DMS 273 (cell line): ENCODE measurements around the gene RARRES2.
"Not testable (repeated sequence)": the region's sequence is repeated elsewhere in the genome, so short reads cannot be mapped to it uniquely, and the experiment has no call there.

ENCODE experiments used
- DNase-seq: peaks from one replicate; lab custom pipeline; 2025; ENCODE audit not compliant: unreplicated experiment; lab: John Stamatoyannopoulos, UW

The RARRES2 gene

GRCh38 chr7:150341263-150342120 lies at the start of gene RARRES2:
RARRES2 (minus strand) TSS chr7:150341629; CDS start chr7:150340609, 1,020 bp downstream.
- no peak for DNase-seq

GRCh38 chr7:150390205-150390604 lies 48.8 kb upstream of the RARRES2 start:
- DNase-seq, result no peak

GRCh38 chr7:150389532-150389816 lies 48.0 kb upstream of the RARRES2 start:
- no peak for DNase-seq

GRCh38 chr7:150388709-150389531 lies 47.5 kb upstream of the RARRES2 start:
- peak; percentile 97 for DNase-seq

- DNase-seq, result no peak
Observed at GRCh38 chr7:150388306-150388705, 46.9 kb upstream of the RARRES2 start.

GRCh38 chr7:150385884-150386283 lies 44.5 kb upstream of the RARRES2 start:
- DNase-seq, result not testable (repeated sequence)

- no peak for DNase-seq
Observed at GRCh38 chr7:150385302-150385723, 43.9 kb upstream of the RARRES2 start.

- DNase-seq, result no peak
Observed at GRCh38 chr7:150384406-150385301, 43.2 kb upstream of the RARRES2 start.

- peak; percentile 67 for DNase-seq
Observed at GRCh38 chr7:150383710-150384397, 42.4 kb upstream of the RARRES2 start.

GRCh38 chr7:150382844-150383225 lies 41.4 kb upstream of the RARRES2 start:
- no peak for DNase-seq

- no peak for DNase-seq
Observed at GRCh38 chr7:150382123-150382843, 40.9 kb upstream of the RARRES2 start.

- DNase-seq, result no peak
Observed at GRCh38 chr7:150381785-150382122, 40.3 kb upstream of the RARRES2 start.

GRCh38 chr7:150381096-150381495 lies 39.7 kb upstream of the RARRES2 start:
- no peak for DNase-seq

GRCh38 chr7:150380463-150380862 lies 39.0 kb upstream of the RARRES2 start:
- no peak for DNase-seq

- peak; percentile 70 for DNase-seq
Observed at GRCh38 chr7:150379441-150380379, 38.3 kb upstream of the RARRES2 start.

- peak; percentile 99 for DNase-seq
Observed at GRCh38 chr7:150378853-150379440, 37.5 kb upstream of the RARRES2 start, which contains the start of gene ZNF775. ZNF775 (plus strand) TSS chr7:150379330; CDS start chr7:150388471, 9,141 bp downstream.

GRCh38 chr7:150378115-150378852 lies 36.9 kb upstream of the RARRES2 start:
- DNase-seq, result peak; percentile 96

- no peak for DNase-seq
Observed at GRCh38 chr7:150377635-150378034, 36.2 kb upstream of the RARRES2 start.
